Activated T-helper 1 cell treated with Interleukin-2 at 50 U/mL for 16 hours (primary cell): ENCODE data around the gene NDUFV1.
"Not testable (repeated sequence)": the region's sequence is repeated elsewhere in the genome, so short reads cannot be mapped to it uniquely, and the experiment has no call there.

Experiments
- DNase-seq: peaks from one replicate; pipeline ENCODE4 v3.0.0-alpha.2; 2020; ENCODE audit warnings: low read depth

NDUFV1 gene

DNA sequence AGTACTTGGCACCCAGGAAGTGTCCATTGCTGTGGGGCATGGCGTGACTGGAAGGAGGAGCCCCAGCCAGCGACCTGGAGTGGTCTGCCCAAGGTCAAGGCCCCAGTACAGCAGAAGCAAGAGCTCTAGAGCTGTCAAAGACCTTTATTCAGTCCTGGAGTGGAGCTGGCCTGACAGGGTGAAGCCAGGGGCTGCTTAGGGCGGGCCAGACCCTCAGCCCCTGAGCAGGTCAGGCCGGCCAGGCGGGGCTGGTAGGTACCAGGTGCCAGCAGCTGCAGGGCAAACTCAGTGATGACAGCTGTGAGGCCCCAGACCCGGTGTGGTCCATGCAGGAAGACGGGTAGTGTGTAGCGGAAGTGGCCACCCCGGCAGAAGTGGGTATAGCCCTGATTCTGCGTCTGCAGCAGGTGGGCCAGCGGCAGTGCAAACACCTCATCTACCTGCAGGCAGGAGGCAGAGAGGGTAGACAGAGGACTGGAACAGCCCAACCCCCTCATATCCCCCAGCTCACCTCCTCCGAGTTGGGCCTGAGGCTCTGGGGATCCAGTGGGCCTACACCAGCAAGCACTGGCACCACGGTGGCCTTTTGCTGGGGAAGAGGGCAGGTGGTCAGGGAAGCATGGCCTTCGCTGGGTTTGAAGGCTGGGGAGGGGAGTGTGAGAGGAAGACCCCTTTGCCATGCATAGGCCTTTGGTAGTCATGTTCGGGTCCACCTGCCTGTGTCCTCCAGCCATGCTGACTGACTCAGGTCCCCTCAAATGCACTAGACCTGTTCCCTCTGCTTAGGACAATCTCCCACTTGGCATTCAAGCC, 21.3 kb downstream of the NDUFV1 start:
- no peak for DNase-seq

DNA sequence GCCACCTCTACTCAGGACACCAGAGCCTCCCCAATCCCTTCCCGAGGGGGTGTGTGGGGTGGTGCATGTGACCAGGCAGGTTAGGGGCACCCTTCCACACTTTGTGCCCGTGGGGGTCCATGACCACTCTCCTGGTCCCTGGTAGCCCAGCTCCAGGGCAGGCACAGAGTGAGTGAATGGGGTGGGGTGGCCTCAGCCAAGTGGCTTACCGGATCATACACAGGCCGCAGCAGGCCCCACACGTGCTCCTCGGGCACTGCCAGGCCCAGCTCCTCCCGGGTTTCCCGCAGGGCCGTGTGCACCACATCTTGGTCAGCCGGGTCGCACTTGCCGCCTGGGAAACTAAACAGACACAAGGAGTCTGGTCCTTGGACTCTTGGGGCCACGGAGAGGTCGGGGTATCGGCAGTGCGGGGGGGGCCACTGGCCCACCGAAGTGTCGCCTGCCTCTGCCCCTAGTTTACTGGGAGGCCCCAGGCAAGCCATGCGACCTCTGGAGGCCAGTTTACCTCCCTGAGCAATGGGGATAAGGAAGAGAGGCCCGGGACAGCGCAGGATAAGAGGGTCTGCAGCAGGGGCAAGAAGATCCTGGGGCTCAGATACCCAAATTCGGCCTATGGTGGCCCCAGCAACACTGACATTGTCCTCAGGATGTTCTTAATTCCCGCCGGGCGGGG, 22.1 kb downstream of the NDUFV1 start:
- no peak for DNase-seq

DNA sequence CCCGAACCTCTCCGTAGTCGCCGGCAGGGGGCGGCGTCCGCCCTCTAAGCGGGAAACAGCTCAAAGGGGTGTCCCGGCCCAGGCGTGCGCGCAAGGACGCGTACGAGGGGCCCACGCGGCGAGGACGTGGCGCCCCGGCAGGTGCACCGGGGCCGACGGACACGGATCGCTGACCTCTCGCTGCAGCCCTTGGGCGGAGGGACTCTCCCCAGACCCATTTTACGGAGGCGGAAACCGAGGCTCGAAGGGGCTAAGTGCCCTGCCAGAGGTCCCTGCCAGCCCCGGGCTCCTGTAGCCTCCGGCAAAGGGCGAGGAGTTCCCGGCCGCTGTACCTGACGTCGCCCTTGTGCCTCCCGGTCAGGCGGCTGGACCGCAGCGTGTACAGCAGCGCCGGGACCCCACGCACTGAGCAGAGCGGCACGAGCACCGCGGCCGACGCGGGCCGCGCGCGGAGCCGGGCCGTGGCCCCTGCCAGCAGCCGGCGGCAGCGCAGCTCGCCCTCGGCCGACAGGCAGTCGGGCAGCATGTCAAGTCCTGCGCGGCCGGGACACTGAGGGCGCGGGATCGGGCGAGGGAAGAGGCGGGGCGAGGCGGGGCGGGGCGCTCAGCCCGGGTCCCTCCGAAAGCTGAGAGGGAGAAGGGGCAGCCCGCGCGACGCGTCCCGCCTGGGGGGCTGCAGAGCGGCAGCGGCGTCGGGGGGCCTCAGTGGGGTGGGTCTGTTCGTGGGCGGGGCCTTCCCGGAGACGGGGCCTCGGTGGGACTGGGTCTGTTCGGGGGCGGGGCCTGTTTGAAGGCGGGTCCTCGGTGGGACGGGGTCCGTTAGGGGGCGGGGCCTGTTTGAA, 22.9 kb downstream of the NDUFV1 start, which contains the start of gene NUDT8:
Gene NUDT8, minus strand, starts transcription at position 552 of the 842 bp plus-strand sequence. Its CDS starts 26 bp downstream, at position 526.
- DNase-seq = peak; percentile 80

DNA sequence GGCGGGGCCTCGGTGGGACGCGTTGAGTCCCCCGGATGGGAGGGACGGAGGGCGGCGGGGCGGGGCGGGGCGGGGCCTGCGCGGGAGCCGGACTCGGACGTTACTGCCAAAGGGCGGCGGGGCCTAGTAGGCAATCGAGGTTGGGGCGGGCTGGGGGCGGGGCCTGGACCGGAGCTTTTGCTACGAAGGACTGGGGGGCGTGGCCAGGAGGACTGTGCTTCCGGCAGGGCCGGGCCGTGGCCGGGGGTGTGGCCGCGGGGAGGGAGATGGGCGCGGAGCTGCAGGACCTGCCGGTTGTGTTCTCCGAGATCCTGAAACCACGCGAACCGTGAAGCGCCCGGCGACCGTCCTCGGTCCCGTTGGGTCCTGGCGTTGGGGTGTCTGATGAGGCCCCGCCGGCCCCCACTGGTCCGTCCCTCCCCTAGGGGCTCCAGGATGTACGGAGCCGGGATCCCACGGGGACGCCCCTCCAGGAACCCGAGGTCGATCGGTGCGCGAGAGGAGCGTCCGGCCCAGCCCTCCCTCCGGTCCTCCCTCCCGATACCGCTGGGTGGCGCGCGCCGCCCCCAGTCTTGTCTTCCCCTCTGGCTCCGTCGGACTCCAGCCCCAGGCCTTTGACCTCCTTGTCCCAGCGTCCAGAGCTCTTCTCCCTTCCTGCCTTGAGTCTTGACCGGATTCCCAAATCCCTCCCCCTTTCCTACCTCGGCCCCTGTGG, 23.6 kb downstream of the NDUFV1 start:
- DNase-seq = peak; percentile 88

DNA sequence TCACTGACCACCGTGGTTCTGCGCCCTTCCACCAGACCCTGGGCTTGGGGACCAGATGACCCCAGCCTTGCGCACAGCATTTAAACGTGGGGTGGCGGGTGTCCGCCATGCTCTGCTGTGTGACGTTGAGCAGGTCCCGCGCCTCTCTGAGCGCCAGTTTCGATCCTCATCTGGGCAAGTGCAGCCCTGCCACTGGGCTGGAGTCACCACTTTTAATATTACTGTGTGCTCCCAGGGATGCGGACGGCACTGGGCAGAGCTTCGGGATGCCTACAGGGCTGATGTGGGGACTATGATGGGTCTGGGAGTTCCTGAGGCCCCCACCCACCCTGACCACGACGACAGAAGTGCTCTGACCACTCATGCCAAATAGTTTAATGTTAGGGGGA, 24.2 kb downstream of the NDUFV1 start:
- DNase-seq = no peak

DNA sequence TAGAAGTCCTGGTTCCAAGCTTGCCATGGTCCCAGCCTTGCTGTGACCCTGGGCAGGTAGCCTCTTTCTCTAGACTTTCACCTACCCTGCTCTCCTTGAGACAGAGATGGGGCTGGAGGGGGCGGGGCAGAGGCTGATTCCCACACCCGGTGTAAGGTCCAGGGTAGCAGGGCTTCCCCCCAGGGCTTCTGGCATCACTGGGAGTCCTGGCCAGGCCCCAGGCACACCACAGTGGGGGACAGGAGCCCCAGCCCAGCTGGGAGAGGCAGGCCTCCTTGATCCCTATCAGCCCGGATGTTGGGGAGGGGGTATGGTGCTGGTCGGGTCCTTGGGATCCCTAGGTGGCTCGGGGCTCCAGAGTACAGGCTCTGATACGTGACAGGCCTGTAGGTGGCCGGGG, 24.7 kb downstream of the NDUFV1 start:
- DNase-seq = no peak

DNA sequence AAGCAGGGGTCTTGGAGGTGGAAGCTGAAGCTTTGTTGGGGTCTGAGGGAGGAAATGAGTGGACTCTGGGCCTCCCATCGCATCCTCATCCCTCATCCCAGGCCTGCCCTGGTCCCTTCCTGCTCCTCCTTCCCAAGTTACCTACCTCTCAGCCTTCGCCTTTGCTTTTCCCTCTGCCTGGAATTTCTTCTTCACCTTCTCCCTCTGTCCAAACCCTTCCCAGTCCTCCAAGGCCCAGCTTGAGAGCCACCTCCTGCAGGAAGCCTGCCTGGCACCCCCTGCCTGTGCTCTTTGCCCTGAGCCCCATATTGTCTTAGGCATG, 25.1 kb downstream of the NDUFV1 start:
- DNase-seq = no peak

DNA sequence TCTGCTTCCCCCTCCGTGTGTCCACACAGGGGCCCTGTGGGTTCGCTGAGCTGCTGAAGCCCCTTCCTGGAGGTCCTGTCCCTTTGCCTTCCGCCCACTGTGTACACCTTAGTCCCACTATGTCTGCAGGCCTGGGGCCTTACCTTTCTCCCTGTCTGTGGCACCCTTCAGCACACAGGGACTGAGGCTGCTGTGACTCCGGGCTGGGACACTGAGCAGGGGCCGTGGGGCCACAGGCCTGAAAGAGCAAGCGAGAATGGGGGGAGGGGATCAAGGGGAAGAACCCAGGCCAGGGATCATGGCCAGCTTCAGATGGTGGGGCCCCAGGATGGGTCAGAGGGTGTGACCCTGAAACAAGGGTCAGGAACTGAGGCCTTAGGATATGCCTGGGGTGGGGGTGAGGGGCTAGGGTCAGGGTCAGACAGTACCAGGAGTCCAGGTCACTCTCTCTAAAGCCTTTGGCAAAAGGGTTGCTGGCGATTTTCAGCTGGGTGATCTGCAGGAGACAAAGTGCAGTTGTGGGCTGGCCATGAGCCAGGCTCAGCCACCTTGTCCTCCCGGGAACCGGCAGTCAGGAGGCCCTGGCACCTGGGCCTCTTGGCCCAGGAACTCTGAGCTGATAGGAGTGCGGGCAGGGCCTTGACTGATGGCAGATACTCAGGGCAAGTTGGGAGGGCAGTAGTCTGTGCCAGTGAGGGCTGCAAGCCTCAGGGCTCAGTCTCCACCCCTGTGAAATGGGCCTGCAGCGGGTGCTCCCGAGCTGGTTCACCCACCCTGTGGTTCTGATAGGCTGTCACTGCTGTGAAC, 25.6 kb downstream of the NDUFV1 start:
- no peak for DNase-seq

DNA sequence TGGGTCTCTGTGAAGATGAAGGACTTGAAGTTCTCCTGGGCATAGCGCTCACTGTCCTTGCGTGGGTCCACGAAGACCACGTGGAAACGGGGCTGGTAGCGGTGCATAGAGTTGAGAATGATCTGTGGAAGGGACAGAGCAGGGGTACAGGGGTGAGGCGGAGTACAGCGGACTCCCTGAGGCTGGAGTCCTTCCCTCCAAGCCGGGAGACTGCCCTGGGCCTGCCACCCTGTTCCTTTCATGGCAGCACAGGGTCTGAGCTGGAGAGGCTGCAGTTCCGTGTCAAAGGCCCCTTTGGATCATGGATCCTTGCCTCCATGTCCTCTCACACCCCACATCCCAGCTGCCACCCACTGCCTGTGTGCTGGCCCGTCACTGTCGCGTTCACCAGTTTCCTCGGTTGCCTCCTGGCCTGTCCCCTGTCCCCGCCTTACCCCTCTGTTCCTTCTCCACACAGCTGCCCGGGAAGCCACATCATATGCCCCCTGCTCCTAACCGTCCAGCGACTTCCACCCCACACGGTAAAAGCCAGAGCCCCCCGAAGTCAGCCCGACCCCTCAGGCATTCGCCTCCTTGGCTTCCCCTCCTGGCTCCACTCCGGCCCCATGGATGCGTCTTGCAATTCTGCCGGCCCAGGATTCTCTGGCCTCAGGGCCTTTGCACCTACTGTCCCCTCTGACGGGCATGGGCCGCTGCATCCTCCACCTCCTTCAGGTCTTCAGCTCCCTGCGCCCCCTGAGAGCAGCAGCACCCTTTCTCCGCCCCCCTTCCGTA, 26.4 kb downstream of the NDUFV1 start:
- no peak for DNase-seq

DNA sequence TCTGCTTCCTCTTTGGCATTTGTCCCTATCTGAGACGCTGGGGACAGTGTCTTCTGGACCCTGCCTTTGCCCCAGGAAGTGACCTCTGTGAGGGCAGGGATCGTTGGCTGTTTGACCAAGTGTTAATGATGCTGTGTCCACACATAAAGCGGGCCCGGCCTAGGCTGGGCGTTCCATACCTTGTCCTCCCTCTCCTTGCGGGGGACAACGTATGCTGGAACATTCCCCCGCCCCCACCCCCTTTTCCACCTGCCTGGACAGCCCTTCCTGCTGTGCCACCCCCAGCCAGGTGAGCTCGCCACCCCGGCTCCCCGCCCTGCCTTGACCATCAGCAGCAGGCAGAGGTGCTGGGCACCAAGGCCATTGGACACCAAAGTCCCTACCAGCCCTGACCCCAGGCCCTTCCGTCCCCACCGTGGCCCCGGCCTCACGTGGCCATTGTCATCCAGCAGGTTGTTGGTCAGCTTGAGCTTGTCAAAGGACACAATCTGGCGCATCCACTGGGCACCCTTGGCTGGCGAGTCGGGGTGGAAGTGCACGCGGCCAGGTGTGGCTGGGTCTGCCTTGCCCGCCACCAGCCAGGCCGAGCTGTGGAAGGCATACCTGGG, 27.1 kb downstream of the NDUFV1 start:
- DNase-seq = no peak

DNA sequence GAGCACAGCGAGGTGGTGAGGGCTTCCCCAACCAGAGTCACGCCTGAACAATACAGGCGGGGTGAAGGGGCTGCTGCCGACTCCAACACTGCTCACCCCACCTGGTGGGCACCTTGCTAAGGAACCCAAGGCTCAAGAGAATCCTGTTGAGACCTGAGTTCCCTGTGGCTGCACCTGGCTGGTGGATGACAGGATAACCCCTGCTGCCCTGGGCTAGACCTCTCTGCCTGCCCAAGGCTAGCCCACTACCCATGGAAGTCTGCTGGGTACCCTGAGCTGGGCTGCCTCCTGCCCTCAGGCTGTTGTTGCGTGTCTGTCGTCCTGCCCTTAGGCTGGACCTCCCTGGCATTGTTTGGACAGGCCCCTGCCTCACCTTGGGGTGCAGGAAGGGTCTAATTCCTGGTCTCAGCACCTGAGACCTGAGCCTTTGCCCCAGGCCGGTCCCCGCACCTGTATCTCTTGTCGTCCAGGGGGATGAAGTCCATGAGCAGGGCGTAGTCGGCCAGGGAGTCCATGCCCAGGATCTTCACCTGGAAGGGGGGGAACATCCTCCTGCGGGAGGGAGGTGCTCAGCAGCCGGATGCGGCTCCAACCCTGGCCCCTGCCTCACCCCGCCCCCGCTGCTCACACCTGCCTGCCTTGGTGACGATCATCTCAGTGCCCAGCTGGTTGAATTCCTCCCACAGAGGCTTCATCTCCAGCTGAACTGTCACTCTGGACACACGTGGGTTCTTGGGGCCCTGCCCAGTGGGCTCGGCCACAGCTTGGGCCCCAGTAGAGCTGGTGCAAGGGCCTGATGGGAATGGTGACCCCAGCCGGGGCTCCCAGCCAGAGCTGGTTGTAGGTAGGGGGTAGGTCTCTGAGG, 27.9 kb downstream of the NDUFV1 start:
- no peak for DNase-seq

DNA sequence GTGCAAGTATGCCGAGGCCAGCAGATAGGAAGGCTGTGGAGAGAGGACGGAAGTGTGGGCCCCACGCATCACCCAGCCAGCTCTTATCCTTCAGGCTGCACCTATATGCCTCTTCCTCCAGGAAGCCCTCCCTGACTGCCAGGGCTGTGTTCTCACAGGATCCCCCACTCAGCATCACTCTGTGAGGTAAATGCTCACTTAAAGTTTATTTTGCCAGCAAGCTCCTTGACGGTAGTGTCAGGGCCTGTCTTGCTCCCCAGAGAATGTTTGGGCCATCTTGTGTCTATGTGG, 28.4 kb downstream of the NDUFV1 start:
- DNase-seq = no peak

DNA sequence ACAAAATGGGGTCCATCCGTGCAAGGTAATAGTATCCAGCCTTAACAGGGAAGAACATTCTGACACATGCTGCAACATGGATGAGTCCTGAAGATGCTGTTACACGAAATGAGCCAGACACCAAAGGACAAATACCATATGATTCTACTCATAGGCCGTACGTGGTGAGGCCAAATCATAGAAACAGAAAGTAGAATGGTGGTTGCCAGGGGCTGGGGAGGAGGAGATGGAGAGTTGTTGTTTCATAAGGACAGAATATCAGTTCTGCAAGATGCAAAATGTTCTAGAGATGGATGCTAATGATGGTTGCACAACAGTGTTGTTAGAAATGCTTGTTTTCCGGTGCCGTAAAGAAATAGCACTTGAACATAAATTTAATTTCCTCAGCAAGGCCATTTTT, 30.2 kb downstream of the NDUFV1 start:
- DNase-seq = no peak

DNA sequence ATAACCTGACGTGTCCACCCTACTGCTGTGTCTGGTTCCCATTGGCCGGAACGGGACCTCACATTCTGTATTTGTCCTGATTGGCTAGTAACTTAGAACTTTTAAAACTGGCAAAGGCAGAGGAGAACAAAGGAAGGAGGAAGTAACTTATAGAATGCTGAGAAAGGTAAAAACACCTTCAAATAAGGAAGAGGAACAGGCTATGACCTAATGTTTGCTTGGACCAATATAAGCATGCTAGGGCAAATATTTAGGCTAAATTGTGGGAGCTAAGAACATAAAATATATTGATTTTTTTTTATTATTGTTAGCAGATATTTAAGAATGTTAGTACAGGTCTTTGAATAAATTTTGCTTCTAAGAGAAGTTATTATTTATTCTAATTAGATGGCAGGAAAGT, 30.7 kb downstream of the NDUFV1 start:
- DNase-seq = not testable (repeated sequence)

DNA sequence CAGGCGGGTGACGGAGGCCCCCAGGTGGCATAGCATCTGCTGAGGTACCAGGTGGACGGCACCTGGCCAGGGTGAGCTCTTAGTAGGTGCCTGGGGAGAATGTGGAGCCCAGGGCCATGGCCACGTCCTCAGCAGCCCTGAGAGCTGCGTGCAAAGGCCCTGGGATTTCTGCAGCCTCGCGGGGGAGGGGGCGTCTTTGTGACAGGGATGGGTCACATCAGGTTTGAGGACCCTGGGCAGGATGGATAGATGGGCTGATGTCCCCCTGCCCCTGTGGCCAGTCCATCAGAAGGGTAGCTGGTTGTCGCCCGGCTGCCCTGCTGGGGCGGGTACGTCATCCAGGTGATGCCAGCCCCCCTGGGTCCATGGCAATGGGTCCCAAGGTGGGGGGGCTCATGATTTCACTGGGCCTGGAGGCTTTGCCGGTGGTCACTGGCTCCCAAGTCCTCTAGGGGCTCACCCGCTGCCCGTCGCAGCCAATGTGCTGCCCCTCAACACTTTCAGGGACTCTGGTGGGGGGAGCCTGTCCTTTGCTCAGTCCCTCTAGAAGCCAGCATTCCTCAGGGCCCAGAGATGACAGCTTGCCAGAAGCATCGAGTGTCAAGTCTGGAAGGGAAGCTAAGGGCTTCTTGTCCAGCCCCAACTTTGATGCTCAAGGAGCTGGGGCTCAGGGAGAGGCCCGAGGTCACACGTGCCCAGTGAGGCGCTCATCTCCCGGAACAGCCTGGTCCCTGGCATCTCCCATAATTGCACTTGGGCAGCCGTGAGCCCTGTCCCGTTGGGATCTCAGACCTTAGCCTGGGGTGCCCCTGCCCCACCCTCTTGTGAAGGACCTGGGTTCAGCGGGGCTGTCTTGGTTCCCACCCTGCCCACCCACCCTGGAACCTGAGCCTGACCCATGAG, 32.0 kb downstream of the NDUFV1 start:
- no peak for DNase-seq

DNA sequence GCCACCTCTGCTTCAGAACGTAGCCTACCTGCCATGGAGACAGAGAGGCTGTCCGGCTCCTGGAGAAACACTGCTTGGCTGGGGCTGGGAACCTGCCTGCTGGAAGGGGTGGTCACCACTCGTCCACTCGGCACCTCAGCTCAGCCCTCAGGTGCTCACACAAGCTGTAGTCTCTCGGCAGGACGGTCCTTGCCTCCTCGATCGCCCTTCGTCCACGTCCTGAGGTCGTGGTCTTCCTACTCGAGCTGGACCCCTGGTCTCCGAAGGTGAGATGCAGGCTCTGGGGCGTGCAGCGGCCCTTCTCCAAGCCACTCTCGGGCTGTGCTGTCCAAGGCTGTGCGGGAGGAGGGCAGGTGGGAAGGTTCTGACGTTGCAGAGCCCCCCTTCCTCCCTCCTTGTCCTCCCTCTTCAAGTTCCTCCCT, 32.7 kb downstream of the NDUFV1 start, which contains the start of gene TBX10:
Gene TBX10, minus strand, starts transcription at position 326 of the 422 bp plus-strand sequence. Its CDS starts 291 bp downstream, at position 35.
- DNase-seq = no peak

DNA sequence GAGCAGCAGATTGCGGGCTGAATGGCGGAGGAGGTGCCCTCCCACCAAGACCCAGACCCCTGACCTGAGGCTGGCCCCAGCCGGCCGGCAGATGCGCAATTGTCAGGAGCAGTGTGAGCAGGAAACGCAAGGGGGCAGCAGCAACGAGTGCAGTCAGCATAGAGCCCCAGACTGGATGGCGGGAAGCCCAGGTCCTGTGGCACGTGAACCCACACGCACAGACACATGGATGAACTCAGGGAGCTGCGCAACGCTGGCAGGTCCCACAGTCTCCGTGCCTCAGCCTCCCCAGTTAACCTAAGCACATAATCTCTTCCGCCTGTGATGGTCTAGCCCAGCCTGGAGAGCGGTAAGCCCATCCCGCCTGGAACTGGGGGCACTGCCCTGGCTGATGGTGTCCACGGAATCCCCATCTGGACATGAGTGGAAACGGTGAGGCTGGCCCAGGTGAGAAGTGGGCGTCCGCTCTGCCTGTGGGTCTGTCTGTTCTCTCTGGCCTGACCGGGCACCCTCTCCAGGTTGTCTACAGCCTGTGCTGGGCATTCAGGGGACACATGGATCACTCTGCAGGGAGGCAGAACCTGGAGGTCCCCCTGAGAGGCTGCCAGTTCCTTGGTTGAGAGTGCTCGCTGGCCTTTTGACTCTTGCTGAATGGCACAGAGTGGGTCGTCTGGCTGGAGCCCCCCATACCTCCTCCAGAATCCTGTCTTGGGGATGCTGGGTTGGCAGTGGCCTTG, 33.5 kb downstream of the NDUFV1 start:
- DNase-seq = peak; percentile 29
